ENCODE measurements around the gene LRIG1. TPM values are rescaled to one million over a fixed set of nuclear protein-coding genes. Genes with fewer than 3 reads are reported as not detected.

Gene LRIG1
- total RNA-seq, 1 donor from 2014 or later = 27.9 TPM

DNA sequence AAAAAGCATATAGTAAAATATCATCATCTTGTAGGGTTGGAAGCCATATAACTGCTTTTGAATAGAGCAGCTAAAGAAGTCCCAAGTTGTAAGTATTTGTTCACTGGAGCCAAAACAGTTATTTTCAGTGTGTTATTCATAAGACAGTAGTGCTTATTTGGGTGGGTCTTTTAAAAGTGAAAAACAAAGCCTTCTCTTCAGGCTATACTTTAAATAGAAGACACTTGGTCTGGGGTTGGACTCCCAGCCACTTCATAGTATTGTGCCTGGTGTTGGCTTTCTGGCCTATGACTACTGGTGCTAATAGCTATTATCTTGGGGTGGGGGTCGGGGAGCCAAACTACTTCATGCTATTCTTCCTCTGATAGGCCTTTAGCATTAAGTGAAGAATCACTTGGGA lies 144.8 kb downstream of the LRIG1 start:
- no peak for DNase-seq (ENCODE audit: low spot score)

DNA sequence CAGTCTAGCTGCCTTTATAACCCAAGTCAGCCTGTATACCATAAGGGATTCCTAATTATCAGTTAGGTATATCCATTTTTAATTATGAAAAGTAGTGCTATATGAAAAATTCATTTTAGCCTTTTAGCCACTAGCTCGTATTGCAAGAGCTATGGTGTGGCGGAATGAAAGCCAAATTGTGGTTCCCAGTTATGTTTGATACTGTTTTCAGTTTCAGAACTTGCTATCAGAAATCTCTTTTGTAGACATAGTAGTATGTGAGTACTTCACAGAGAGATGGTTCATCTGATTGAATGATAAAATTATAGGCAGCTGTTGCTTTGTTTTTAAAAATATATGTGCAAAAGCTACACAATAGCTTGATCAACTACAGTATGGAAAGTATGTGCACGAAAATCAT lies 145.4 kb downstream of the LRIG1 start:
- DNase-seq (ENCODE audit: low spot score) = no peak

DNA sequence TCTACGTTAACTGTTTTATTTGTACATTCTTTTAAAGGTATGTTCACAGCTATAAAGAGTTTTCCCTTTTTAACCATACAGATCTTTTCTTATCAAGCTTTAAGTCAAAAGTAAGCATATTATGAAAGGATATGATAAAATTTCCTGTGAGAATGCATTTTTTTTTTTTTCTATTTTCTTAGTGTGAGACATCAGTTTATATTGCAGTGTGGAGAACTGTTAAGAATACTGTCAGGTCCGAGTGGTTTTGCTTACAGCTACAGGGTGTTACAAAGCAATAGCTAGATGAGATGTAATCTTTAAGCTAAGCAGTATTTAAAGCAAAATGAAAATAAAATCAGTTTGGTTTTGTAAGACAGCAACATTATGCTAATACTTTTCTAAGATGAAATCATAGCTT lies 146.8 kb downstream of the LRIG1 start:
- no peak for DNase-seq (ENCODE audit: low spot score)

DNA sequence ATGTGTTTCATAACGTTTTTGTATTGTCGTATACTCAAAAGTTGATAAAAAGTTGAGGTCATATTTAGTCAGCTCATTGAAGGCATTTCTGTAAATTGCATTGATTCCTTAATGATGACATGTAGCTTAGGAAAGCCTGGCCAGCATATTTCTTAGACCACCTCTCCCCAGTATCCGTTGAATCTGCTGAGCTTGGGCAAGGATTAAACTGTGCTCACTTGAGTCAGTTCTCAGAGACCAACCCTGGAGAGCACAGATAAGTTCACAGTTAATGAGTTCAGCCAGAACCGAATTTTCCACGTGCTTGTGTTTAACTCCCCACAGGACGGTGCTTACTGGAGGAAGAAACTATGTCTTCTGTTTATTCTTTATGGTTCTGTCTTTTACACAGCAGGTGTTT lies 147.3 kb downstream of the LRIG1 start:
- peak; percentile 72 for DNase-seq (ENCODE audit: low spot score)

DNA sequence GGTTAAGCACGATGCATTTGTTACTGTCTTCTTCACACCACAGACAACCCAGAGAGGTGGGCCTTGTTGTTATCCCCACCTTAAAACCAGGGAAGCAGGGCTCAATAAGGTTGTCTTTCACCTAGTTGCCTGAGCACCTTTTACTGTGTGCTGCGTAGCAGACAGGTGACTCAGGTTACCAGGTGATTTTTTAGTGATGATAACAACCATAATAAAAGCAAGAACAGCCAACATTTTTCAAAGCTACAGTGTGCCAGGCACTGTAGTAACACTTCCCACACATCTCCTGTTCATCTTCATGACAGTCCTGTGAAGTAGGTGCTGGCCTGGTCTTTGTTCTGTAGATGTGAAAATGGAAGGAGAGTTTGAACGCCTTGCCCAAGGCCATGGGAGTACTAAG lies 147.8 kb downstream of the LRIG1 start:
- DNase-seq (ENCODE audit: low spot score) = no peak

DNA sequence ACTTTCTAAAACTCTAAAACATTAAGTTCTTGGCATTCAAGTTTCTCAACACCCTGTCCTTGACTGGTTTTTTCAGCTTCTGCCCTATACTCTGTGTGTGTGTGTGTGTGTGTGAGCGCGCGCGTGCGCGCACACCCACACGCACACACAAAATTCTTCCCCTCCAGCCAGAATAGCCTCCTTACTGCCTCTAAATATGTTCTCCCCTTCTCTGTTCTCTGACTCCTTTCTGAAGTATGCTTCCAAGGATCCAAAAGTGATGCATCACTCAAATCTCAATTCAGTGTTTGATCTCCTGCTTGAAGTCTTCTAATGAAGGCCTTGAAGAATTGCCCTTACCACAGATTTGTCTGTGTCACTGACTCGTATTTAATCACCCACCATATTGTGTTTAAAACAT lies 150.2 kb downstream of the LRIG1 start:
- no peak for DNase-seq (ENCODE audit: low spot score)

DNA sequence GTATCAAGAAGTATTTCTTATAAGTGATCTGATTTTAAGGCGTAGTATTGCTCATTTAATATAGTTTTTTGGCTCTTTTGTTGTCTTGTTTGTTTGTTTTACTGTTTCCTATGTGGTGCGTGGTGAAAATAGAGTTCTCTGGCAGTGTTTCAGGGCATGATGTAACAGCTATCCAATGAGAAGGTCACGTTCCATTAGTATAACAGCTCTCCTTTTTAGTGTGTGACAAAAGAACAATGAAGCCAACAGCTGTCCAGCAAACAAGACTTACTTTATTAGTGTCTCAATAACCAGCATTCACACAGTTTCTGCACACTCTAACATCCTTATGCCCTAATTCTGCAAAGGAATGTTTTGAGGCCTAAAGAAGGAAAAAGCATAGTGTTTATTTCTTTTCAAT lies 152.1 kb downstream of the LRIG1 start:
- DNase-seq (ENCODE audit: low spot score) = no peak

DNA sequence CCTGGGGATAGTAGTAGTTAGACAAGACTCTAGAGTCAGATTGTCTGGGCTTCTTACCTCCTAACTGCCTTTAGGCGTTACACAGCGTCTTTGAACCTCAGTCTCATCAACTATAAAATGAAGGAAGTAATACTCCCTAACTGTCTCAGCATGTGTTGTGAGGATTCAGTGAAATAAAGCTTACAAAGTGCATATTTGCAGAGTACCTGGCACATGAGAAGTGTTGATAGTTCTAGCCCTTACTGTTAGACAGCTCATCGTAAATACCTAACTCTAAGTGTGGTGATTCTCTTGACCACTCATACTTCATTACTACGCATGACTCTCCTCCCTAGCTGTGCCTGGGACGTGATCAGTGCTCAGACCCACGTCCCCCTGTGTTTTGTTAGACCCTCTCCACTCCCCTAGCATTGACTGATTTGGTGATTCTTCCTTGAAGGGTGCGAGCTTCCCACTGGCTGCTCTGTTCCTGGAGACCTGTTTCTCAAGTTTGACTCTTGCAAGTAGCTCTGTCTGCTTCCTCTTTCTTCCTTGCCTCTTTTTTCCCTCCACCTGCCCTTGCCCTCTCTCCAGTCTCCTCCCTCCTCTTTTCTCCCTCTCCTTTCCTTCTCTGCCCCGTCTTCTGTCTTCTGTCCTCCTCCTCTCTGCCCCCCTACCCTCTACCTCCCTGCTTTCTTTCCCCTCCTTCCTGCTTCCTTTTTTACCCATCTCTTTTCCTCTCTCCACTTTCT lies 155.8 kb downstream of the LRIG1 start:
- no peak for DNase-seq (ENCODE audit: low spot score)

DNA sequence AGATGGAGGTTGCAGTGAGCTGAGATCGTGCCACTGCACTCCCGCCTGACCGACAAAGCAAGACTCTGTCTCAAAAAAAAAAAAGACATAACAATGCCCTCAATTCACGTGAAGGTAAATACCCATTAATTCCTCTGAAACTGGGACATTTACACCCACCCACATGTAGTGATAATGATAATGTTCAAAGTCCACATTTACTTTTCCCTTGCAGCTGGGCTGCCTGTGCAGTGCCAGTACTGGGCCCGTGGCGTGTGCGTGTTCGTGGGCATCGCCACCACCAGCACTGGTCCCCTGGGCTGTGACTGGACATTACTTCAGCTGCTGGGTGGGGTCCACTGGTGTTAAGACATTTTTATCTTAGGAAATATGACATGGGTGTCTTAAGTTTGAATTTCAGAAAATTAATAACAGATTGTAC lies 156.4 kb downstream of the LRIG1 start:
- DNase-seq (ENCODE audit: low spot score) = no peak

DNA sequence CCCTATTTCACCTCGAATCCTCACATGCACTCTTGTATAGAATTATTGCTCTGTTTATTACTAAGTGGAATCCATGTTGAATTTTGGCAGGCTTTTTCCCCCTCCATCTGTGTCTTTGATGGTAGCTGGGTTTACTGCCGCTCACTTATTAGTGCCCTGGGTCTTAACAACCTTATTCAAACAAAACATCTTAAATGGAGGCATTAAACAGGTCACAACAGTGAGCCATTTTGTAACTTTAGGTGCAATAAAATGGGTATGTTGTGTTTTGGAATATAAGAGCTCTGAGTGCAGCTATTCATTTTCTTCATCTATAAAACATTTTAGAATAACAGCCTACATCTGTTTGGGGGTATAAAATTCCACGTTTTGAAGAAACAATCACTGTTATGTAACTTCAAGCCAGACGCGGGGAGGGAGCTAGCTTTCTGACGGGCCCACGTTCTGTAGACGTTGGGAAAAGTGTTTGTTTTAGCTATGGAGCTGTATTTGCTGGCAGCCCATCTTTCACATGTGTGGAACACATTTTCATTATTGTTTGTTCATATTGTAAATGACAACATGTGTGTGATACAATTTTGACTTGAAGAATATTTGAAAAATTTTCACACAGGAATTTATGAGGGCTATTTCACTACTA lies 158.0 kb downstream of the LRIG1 start:
- no peak for DNase-seq (ENCODE audit: low spot score)

DNA sequence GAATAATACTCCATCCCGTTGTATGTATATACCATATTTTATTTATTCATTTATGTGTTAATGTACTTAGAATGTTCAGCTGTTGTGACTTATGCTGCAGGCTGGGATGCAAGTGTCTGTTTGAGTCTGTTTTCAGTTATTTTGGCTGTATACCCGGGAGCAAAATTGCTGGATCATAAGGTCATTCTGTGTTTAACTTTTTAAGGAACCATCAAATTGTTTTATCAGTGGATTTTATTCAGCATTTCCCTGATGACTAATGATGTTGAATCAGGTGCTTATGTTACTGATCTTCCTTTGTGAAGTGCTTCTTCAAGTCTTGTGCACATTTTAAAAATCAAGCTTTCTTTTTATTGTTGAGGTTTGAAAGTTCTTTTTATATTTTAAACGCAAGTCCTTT lies 161.9 kb downstream of the LRIG1 start:
- DNase-seq (ENCODE audit: low spot score) = no peak

DNA sequence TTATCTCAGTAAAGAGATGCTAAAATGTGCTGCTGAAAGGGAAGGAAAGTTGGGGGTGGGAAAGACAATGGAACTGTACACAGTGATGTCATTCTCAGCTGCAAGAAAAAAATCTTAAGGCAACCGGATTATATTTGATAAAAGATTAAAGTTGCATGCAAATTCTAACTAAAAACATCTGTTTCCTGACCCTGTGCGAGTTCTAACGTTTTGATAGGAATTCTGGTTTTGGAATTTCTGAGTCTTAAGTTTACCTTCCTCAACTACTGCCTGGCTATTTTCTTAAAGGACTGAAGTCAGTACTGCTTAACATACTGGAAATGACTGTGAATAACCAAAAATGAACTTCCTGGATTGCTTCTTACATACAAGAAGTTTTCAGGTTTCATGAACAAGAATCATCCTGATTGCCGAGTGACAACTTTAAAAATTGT lies 164.5 kb downstream of the LRIG1 start:
- peak; percentile 63 for DNase-seq (ENCODE audit: low spot score)

DNA sequence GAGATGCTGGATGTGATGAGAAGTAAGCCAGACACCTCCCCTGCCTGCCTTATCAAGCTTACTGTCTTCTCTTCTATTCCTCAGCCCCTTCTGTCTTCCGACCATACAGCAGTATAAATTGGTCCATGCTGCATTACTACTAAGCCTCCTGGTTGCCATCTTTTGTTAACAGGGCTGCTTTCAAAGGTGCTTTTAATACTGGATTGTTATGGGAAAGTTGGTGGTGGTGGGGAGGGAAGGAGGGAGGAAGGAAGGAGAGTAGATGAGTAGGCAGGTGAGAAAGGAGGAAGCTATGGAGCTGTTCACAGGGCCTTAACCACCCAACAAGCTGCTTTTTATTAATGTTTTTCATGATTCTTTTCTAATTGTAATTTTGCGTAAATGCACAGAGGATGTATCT lies 165.2 kb downstream of the LRIG1 start:
- no peak for DNase-seq (ENCODE audit: low spot score)
